HG02943 (cell line): ENCODE results near the gene TBXT.
A peak's percentile ranks its signal among the peaks of the same experiment; 100 is the strongest.
"Not testable (repeated sequence)": the region's sequence is repeated elsewhere in the genome, so short reads cannot be mapped to it uniquely, and the experiment has no call there.

Experiments used
- ATAC-seq: cut with Tn5 transposase; IDR thresholded peaks from one replicate; pipeline ENCODE4 v1.9.1; 2021; ENCODE audit warnings: mild to moderate bottlenecking, low read depth, moderate library complexity; ENCODE audit not compliant: unreplicated experiment

TBXT gene

GRCh38 chr6:166173281-166173951 is 5.8 kb upstream of the TBXT start:
- peak; percentile 51 for ATAC-seq

GRCh38 chr6:166172546-166172945 is 4.9 kb upstream of the TBXT start:
- no peak for ATAC-seq

- ATAC-seq, result no peak
These were observed 2.1 kb upstream of the TBXT start for GRCh38 chr6:166169549-166170421.

- ATAC-seq, result no peak
These were observed 1.2 kb upstream of the TBXT start for GRCh38 chr6:166168616-166169548.

- no peak for ATAC-seq
These were observed 356 bp downstream of the TBXT start for GRCh38 chr6:166167258-166167731.

GRCh38 chr6:166166314-166167257 is 1.1 kb downstream of the TBXT start:
- no peak for ATAC-seq

- ATAC-seq, result no peak
These were observed 1.9 kb downstream of the TBXT start for GRCh38 chr6:166165558-166166313.

- no peak for ATAC-seq
These were observed 4.9 kb downstream of the TBXT start for GRCh38 chr6:166162599-166163342.

GRCh38 chr6:166157930-166158617 is 9.6 kb downstream of the TBXT start:
- ATAC-seq, result no peak

- no peak for ATAC-seq
These were observed 10.7 kb downstream of the TBXT start for GRCh38 chr6:166156942-166157341.

- no peak for ATAC-seq
These were observed 13.7 kb downstream of the TBXT start for GRCh38 chr6:166153966-166154365.

GRCh38 chr6:166152660-166153059 is 15.0 kb downstream of the TBXT start:
- no peak for ATAC-seq

GRCh38 chr6:166151798-166152197 is 15.9 kb downstream of the TBXT start:
- ATAC-seq, result no peak

- no peak for ATAC-seq
These were observed 21.9 kb downstream of the TBXT start for GRCh38 chr6:166145751-166146150.

- ATAC-seq, result no peak
These were observed 24.6 kb downstream of the TBXT start for GRCh38 chr6:166143011-166143410.

GRCh38 chr6:166127624-166128472 is 39.8 kb downstream of the TBXT start:
- no peak for ATAC-seq

- ATAC-seq, result not testable (repeated sequence)
These were observed 44.5 kb downstream of the TBXT start for GRCh38 chr6:166123115-166123514.
